Activated naive CD8-positive, alpha-beta T cell treated with anti-CD3 and anti-CD28 coated beads, Interleukin-2, amount 50 U/mL, for 16 hours (primary cell): Measurements from ENCODE around the gene ARHGEF19.
"Not testable (repeated sequence)": the region's sequence is repeated elsewhere in the genome, so short reads cannot be mapped to it uniquely, and the experiment has no call there.

Experiments used
- DNase-seq: peaks from one replicate; pipeline ENCODE4 v3.0.0-alpha.2; 2020; ENCODE audit warnings: low read depth, low spot score

ARHGEF19 gene

GRCh38 chr1:16183179-16183578, 29.3 kb downstream of the ARHGEF19 start:
- no peak for DNase-seq

- no peak for DNase-seq
These were observed 30.3 kb downstream of the ARHGEF19 start for GRCh38 chr1:16181887-16182719.

- DNase-seq: no peak
These were observed 32.1 kb downstream of the ARHGEF19 start for GRCh38 chr1:16180291-16180824.

GRCh38 chr1:16178596-16179497, 33.6 kb downstream of the ARHGEF19 start:
- DNase-seq: no peak

GRCh38 chr1:16177306-16177705, 35.1 kb downstream of the ARHGEF19 start:
- DNase-seq: no peak

GRCh38 chr1:16176653-16177052, 35.8 kb downstream of the ARHGEF19 start:
- no peak for DNase-seq

GRCh38 chr1:16175610-16176553, 36.6 kb downstream of the ARHGEF19 start:
- DNase-seq: no peak

- no peak for DNase-seq
These were observed 37.4 kb downstream of the ARHGEF19 start for GRCh38 chr1:16174886-16175598.

GRCh38 chr1:16174261-16174868, 38.1 kb downstream of the ARHGEF19 start:
- DNase-seq: no peak

- no peak for DNase-seq
These were observed 38.8 kb downstream of the ARHGEF19 start for GRCh38 chr1:16173447-16174260.

GRCh38 chr1:16172964-16173446, 39.4 kb downstream of the ARHGEF19 start:
- DNase-seq: no peak

GRCh38 chr1:16172218-16172830, 40.1 kb downstream of the ARHGEF19 start:
- DNase-seq: no peak

GRCh38 chr1:16171314-16172151, 40.9 kb downstream of the ARHGEF19 start:
- no peak for DNase-seq

- DNase-seq: no peak
These were observed 42.2 kb downstream of the ARHGEF19 start for GRCh38 chr1:16170283-16170673.

GRCh38 chr1:16168622-16169360, 43.7 kb downstream of the ARHGEF19 start:
- DNase-seq: no peak

GRCh38 chr1:16168144-16168495, 44.3 kb downstream of the ARHGEF19 start:
- DNase-seq: not testable (repeated sequence)
